ENCODE measurements around the gene ZNF236.

GRCh38 chr18:76970770-76971559 is 148.6 kb downstream of the ZNF236 start:
- TF ChIP-seq POLR2A (IDR thresholded peaks at IDR 0.05) = no peak
- TF ChIP-seq CTCF (IDR thresholded peaks at IDR 0.05) = no peak
